ENCODE results near the gene LMO2.

DNA sequence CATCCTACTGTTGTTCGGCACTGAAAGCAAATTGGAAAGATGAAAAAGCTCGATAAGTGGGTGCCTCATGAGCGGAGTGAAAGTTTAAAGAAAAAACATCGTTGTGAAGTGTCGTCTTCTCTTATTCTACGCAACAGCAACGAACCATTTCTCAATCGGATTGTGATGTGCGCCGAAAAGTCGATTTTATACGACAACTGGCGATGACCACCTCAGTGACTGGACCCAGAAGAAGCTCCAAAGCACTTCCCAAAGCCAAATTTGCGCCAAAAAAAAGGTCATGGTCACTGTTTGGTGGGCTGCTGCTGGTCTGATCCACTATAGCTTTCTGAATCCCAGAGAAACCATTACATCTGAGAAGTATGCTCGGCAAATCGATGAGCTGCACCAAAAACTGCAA lies 59.2 kb downstream of the LMO2 start:
- TF ChIP-seq, protein P1, sequence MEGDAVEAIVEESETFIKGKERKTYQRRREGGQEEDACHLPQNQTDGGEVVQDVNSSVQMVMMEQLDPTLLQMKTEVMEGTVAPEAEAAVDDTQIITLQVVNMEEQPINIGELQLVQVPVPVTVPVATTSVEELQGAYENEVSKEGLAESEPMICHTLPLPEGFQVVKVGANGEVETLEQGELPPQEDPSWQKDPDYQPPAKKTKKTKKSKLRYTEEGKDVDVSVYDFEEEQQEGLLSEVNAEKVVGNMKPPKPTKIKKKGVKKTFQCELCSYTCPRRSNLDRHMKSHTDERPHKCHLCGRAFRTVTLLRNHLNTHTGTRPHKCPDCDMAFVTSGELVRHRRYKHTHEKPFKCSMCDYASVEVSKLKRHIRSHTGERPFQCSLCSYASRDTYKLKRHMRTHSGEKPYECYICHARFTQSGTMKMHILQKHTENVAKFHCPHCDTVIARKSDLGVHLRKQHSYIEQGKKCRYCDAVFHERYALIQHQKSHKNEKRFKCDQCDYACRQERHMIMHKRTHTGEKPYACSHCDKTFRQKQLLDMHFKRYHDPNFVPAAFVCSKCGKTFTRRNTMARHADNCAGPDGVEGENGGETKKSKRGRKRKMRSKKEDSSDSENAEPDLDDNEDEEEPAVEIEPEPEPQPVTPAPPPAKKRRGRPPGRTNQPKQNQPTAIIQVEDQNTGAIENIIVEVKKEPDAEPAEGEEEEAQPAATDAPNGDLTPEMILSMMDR (conservative IDR thresholded peaks at IDR 0.05 in 1 of 2, IDR thresholded peaks at IDR 0.05 in 1 of 2; ENCODE audit: extremely low read depth in 1 of 2, insufficient read depth in 1 of 2, low read depth in 1 of 2, low read length in 2 of 2): no peak
- no peak for TF ChIP-seq EZH2 (IDR thresholded peaks at IDR 0.05; ENCODE audit: borderline replicate concordance, low read length)
